ENCODE results near the gene SYNGR2. TPM values are rescaled to one million over a fixed set of nuclear protein-coding genes. Genes with fewer than 3 reads are reported as not detected.
A peak's percentile ranks its signal among the peaks of the same experiment; 100 is the strongest.

Gene SYNGR2
- total RNA-seq (2012; rRNA removed), result 2.0 and 2.6 TPM in 2 replicates

GRCh38 chr17:78168242-78168902 lies at the start of gene SYNGR2:
SYNGR2 (plus strand) TSS chr17:78168581; CDS start chr17:78168617, 36 bp downstream.
- Histone ChIP-seq H3K4me2 (ENCODE audit: low read length) (peak within 1 kb of the TSS; percentile 89), H3K9me3 (replicated peaks; ENCODE audit: low read length) (no peaks in the 10 kb centered on the region), H3K9ac (ENCODE audit: low read depth, low read length) (peak within 1 kb of the TSS; percentile 58), H3K36me3 (ENCODE audit: insufficient read depth, low read length) (no peaks in the 10 kb centered on the region), H3K4me3 (ENCODE audit: low read length) (peak within 1 kb of the TSS; percentile 73), H3K4me1 (ENCODE audit: control insufficient read depth, insufficient read depth, low read length) (peaks cover 15% of the 10 kb centered on the region), H3K27me3 (ENCODE audit: control insufficient read depth, insufficient read depth, low read length) (peaks cover 11% of the 10 kb centered on the region)

GRCh38 chr17:78118801-78119241 lies 49.6 kb upstream of the SYNGR2 start:
- H3K36me3 ChIP-seq (ENCODE audit: insufficient read depth, low read length), result no peaks in the 10 kb centered on the region
- peaks cover 14% of the 10 kb centered on the region for H3K27me3 ChIP-seq (ENCODE audit: control insufficient read depth, insufficient read depth, low read length)
- no peak overlapping the region for H3K4me2 ChIP-seq (ENCODE audit: low read length)
- H3K4me1 ChIP-seq (ENCODE audit: control insufficient read depth, insufficient read depth, low read length), result no peaks in the 10 kb centered on the region
- H3K9ac ChIP-seq (ENCODE audit: low read depth, low read length), result no peak overlapping the region
- H3K9me3 ChIP-seq (replicated peaks; ENCODE audit: low read length), result no peaks in the 10 kb centered on the region
- no peak overlapping the region for H3K4me3 ChIP-seq (ENCODE audit: low read length)

GRCh38 chr17:78120537-78120936 lies 47.8 kb upstream of the SYNGR2 start:
- H3K36me3 ChIP-seq (ENCODE audit: insufficient read depth, low read length), result no peaks in the 10 kb centered on the region
- no peaks in the 10 kb centered on the region for H3K27me3 ChIP-seq (ENCODE audit: control insufficient read depth, insufficient read depth, low read length)
- no peaks in the 10 kb centered on the region for H3K9me3 ChIP-seq (replicated peaks; ENCODE audit: low read length)
- no peak overlapping the region for H3K4me2 ChIP-seq (ENCODE audit: low read length)
- H3K4me1 ChIP-seq (ENCODE audit: control insufficient read depth, insufficient read depth, low read length), result no peaks in the 10 kb centered on the region
- no peak overlapping the region for H3K4me3 ChIP-seq (ENCODE audit: low read length)
- no peak overlapping the region for H3K9ac ChIP-seq (ENCODE audit: low read depth, low read length)

- Histone ChIP-seq H3K4me2 (ENCODE audit: low read length) (no peak overlapping the region), H3K36me3 (ENCODE audit: insufficient read depth, low read length) (no peaks in the 10 kb centered on the region), H3K9ac (ENCODE audit: low read depth, low read length) (no peak overlapping the region), H3K27me3 (ENCODE audit: control insufficient read depth, insufficient read depth, low read length) (no peaks in the 10 kb centered on the region), H3K9me3 (replicated peaks; ENCODE audit: low read length) (no peaks in the 10 kb centered on the region), H3K4me3 (ENCODE audit: low read length) (no peak overlapping the region), H3K4me1 (ENCODE audit: control insufficient read depth, insufficient read depth, low read length) (no peaks in the 10 kb centered on the region)
Measured at GRCh38 chr17:78120971-78121800, 47.2 kb upstream of the SYNGR2 start.

GRCh38 chr17:78121801-78122215 lies 46.6 kb upstream of the SYNGR2 start:
- Histone ChIP-seq H3K4me1 (ENCODE audit: control insufficient read depth, insufficient read depth, low read length) (no peaks in the 10 kb centered on the region), H3K4me2 (ENCODE audit: low read length) (no peak overlapping the region), H3K36me3 (ENCODE audit: insufficient read depth, low read length) (no peaks in the 10 kb centered on the region), H3K9ac (ENCODE audit: low read depth, low read length) (no peak overlapping the region), H3K4me3 (ENCODE audit: low read length) (no peak overlapping the region), H3K27me3 (ENCODE audit: control insufficient read depth, insufficient read depth, low read length) (no peaks in the 10 kb centered on the region), H3K9me3 (replicated peaks; ENCODE audit: low read length) (no peaks in the 10 kb centered on the region)

GRCh38 chr17:78122216-78122930 lies 46.0 kb upstream of the SYNGR2 start:
- Histone ChIP-seq H3K27me3 (ENCODE audit: control insufficient read depth, insufficient read depth, low read length) (peaks cover 2% of the 10 kb centered on the region), H3K9me3 (replicated peaks; ENCODE audit: low read length) (no peaks in the 10 kb centered on the region), H3K36me3 (ENCODE audit: insufficient read depth, low read length) (no peaks in the 10 kb centered on the region), H3K4me1 (ENCODE audit: control insufficient read depth, insufficient read depth, low read length) (peaks cover 2% of the 10 kb centered on the region), H3K4me3 (ENCODE audit: low read length) (no peak overlapping the region), H3K9ac (ENCODE audit: low read depth, low read length) (no peak overlapping the region), H3K4me2 (ENCODE audit: low read length) (no peak overlapping the region)

- Histone ChIP-seq H3K4me3 (ENCODE audit: low read length) (no peak overlapping the region), H3K36me3 (ENCODE audit: insufficient read depth, low read length) (no peaks in the 10 kb centered on the region), H3K27me3 (ENCODE audit: control insufficient read depth, insufficient read depth, low read length) (peaks cover 7% of the 10 kb centered on the region), H3K9me3 (replicated peaks; ENCODE audit: low read length) (no peaks in the 10 kb centered on the region), H3K4me1 (ENCODE audit: control insufficient read depth, insufficient read depth, low read length) (peaks cover 7% of the 10 kb centered on the region), H3K9ac (ENCODE audit: low read depth, low read length) (no peak overlapping the region), H3K4me2 (ENCODE audit: low read length) (no peak overlapping the region)
Measured at GRCh38 chr17:78122931-78123249, 45.5 kb upstream of the SYNGR2 start.

- no peak overlapping the region for H3K9ac ChIP-seq (ENCODE audit: low read depth, low read length)
- H3K36me3 ChIP-seq (ENCODE audit: insufficient read depth, low read length), result no peaks in the 10 kb centered on the region
- H3K4me1 ChIP-seq (ENCODE audit: control insufficient read depth, insufficient read depth, low read length), result peaks cover 11% of the 10 kb centered on the region
- H3K4me2 ChIP-seq (ENCODE audit: low read length), result no peak overlapping the region
- H3K9me3 ChIP-seq (replicated peaks; ENCODE audit: low read length), result no peaks in the 10 kb centered on the region
- H3K4me3 ChIP-seq (ENCODE audit: low read length), result no peak overlapping the region
- H3K27me3 ChIP-seq (ENCODE audit: control insufficient read depth, insufficient read depth, low read length), result peaks cover 9% of the 10 kb centered on the region
Measured at GRCh38 chr17:78123258-78123929, 45.0 kb upstream of the SYNGR2 start.

- H3K4me2 ChIP-seq (ENCODE audit: low read length), result no peak overlapping the region
- peaks cover 14% of the 10 kb centered on the region for H3K27me3 ChIP-seq (ENCODE audit: control insufficient read depth, insufficient read depth, low read length)
- no peaks in the 10 kb centered on the region for H3K9me3 ChIP-seq (replicated peaks; ENCODE audit: low read length)
- no peak overlapping the region for H3K9ac ChIP-seq (ENCODE audit: low read depth, low read length)
- peaks cover 12% of the 10 kb centered on the region for H3K4me1 ChIP-seq (ENCODE audit: control insufficient read depth, insufficient read depth, low read length)
- H3K36me3 ChIP-seq (ENCODE audit: insufficient read depth, low read length), result no peaks in the 10 kb centered on the region
- no peak overlapping the region for H3K4me3 ChIP-seq (ENCODE audit: low read length)
Measured at GRCh38 chr17:78124081-78124835, 44.1 kb upstream of the SYNGR2 start.

GRCh38 chr17:78124836-78125137 lies 43.6 kb upstream of the SYNGR2 start:
- Histone ChIP-seq H3K4me3 (ENCODE audit: low read length) (no peak overlapping the region), H3K27me3 (ENCODE audit: control insufficient read depth, insufficient read depth, low read length) (peaks cover 20% of the 10 kb centered on the region), H3K9me3 (replicated peaks; ENCODE audit: low read length) (no peaks in the 10 kb centered on the region), H3K4me1 (ENCODE audit: control insufficient read depth, insufficient read depth, low read length) (peaks cover 12% of the 10 kb centered on the region), H3K4me2 (ENCODE audit: low read length) (no peak overlapping the region), H3K36me3 (ENCODE audit: insufficient read depth, low read length) (no peaks in the 10 kb centered on the region), H3K9ac (ENCODE audit: low read depth, low read length) (no peak overlapping the region)

All from skeletal muscle satellite cell (primary cell).